NCI-H128 (cell line): Measurements from ENCODE around the gene KCNMA1.

Experiments
- DNase-seq: peaks from one replicate; lab custom pipeline; 2025; ENCODE audit not compliant: unreplicated experiment; lab: John Stamatoyannopoulos, UW

Gene KCNMA1

GRCh38 chr10:76983624-76984023 lies 654.0 kb downstream of the KCNMA1 start:
- no peak for DNase-seq

GRCh38 chr10:76982671-76983070 lies 654.9 kb downstream of the KCNMA1 start:
- no peak for DNase-seq

GRCh38 chr10:76981251-76981650 lies 656.4 kb downstream of the KCNMA1 start:
- DNase-seq: no peak

GRCh38 chr10:76977901-76978300 lies 659.7 kb downstream of the KCNMA1 start:
- no peak for DNase-seq

- no peak for DNase-seq
These were observed 660.6 kb downstream of the KCNMA1 start for GRCh38 chr10:76977046-76977445.

- no peak for DNase-seq
These were observed 661.5 kb downstream of the KCNMA1 start for GRCh38 chr10:76976142-76976541.

- DNase-seq: no peak
These were observed 662.5 kb downstream of the KCNMA1 start for GRCh38 chr10:76975126-76975525.

- no peak for DNase-seq
These were observed 663.5 kb downstream of the KCNMA1 start for GRCh38 chr10:76974017-76974691.

- no peak for DNase-seq
These were observed 664.3 kb downstream of the KCNMA1 start for GRCh38 chr10:76973091-76974016.

- DNase-seq: no peak
These were observed 665.1 kb downstream of the KCNMA1 start for GRCh38 chr10:76972541-76972940.

GRCh38 chr10:76971547-76972170 lies 665.9 kb downstream of the KCNMA1 start:
- no peak for DNase-seq

- no peak for DNase-seq
These were observed 666.7 kb downstream of the KCNMA1 start for GRCh38 chr10:76970711-76971519.

- no peak for DNase-seq
These were observed 668.2 kb downstream of the KCNMA1 start for GRCh38 chr10:76969366-76969948.

- no peak for DNase-seq
These were observed 669.1 kb downstream of the KCNMA1 start for GRCh38 chr10:76968483-76968882.

- DNase-seq: no peak
These were observed 674.8 kb downstream of the KCNMA1 start for GRCh38 chr10:76962851-76963250.

GRCh38 chr10:76961841-76962240 lies 675.8 kb downstream of the KCNMA1 start:
- DNase-seq: no peak

- DNase-seq: no peak
These were observed 678.5 kb downstream of the KCNMA1 start for GRCh38 chr10:76959111-76959510.

- no peak for DNase-seq
These were observed 682.8 kb downstream of the KCNMA1 start for GRCh38 chr10:76954838-76955237.

- no peak for DNase-seq
These were observed 687.3 kb downstream of the KCNMA1 start for GRCh38 chr10:76950354-76950753.

- DNase-seq: no peak
These were observed 691.3 kb downstream of the KCNMA1 start for GRCh38 chr10:76946270-76946669.

GRCh38 chr10:76945166-76945565 lies 692.4 kb downstream of the KCNMA1 start:
- no peak for DNase-seq
